HG03064 (cell line): ENCODE data around the gene ZDHHC3.

Source experiments
- ATAC-seq: cut with Tn5 transposase; IDR thresholded peaks from one replicate; pipeline ENCODE4 v1.9.1; 2021; ENCODE audit warnings: low read depth; ENCODE audit not compliant: unreplicated experiment

Gene ZDHHC3

DNA sequence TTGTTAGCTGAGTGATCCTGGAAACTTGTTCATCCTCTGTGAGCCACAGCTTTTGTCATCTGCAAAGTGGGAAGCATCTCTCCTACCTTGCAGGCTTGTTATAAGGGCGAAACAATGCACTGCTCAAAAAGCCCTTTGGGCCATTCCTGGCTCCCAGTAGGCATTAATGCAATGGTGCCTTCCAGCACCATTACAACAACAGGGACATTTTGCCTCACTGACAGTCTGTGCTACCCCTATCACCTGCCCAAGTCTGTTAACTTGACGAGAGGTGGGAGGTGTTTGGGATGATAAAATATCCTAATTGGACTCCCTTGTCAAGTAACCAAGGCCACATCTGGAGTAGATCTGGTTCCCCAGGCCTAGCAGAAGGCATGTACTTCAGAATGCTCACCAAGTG lies 44.2 kb downstream of the ZDHHC3 start:
- ATAC-seq, result no peak

DNA sequence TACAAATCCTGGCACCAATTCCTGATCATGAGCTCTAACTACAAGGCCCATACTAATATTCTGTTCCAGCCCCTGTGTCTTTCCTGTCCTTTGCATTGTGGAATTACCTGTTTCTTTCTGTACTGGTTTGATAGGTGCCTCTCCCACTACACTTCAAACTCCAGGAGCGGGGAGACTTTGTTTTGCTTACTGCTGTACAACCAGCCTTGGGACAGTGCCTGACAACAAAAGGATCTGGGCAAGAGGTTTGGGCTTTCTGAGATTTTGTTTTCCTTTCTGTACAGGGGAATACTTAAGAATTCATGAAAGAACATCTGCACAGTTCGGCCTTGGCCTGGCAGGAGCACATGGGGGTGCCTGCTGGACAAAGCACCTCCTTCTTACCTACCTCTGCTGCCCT lies 45.1 kb downstream of the ZDHHC3 start:
- no peak for ATAC-seq

DNA sequence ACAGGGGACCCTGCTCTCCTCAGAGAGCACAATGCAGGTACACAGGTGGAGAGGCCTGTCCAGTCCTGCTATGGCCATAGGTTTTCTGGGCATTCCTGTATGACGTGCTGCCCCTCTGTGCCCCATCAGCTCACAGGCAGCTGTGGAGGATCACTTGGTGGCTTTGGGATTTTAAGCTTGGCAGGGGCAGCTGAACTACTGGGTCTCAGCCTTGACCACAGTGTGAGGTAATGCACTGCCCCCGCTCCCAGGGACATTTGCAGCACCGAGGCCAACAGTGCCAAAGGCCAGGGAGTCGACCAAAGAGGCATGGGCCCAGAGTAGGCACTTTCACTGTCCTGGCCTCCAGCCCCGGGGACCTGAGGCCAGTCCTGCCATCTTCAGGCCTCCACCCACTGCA lies 46.2 kb downstream of the ZDHHC3 start:
- no peak for ATAC-seq

DNA sequence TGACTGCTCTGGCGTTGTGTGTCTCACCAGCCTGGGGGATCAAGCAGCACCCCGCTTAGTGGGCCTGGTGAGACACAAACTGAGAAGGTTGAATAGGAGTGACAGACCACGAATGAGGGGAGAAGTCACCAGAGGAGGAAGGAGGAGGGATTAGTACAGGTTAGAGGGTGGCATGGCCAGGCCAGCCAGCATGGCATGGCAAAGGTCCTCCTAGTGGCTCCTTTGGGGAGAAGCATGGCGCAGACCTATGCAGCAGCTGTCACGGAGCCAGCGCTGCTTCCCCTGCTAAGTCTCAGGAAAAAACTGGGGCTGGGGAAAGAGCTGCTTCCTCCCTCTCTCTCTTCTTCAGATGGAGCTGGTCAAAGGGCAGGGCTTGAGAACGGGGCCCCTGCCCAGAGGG lies 48.6 kb downstream of the ZDHHC3 start:
- ATAC-seq, result no peak

- no peak for ATAC-seq
Observed at GRCh38 chr3:44926921-44927320, 49.1 kb downstream of the ZDHHC3 start.

DNA sequence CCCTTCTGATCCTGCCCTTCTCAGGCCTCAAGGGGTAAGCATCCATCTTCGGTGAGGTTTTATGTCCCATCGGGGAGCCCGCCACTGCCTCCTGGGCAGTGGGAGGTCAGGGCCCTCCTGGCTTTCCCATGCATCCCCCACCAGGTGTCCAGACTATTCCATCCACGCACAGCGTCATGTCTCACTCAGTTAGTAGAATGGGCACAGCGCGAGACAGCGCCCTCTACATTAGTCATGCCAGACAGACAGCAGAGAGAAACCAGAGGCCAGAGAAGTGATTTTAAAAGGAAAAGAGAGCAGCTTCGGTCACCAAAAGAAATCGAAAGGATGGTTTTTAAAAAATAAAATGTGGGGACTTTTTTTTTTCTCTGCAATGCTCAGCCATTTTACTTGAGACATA lies 49.8 kb downstream of the ZDHHC3 start:
- ATAC-seq, result no peak

GRCh38 chr3:44924457-44925084 lies 51.4 kb downstream of the ZDHHC3 start:
- ATAC-seq, result no peak

DNA sequence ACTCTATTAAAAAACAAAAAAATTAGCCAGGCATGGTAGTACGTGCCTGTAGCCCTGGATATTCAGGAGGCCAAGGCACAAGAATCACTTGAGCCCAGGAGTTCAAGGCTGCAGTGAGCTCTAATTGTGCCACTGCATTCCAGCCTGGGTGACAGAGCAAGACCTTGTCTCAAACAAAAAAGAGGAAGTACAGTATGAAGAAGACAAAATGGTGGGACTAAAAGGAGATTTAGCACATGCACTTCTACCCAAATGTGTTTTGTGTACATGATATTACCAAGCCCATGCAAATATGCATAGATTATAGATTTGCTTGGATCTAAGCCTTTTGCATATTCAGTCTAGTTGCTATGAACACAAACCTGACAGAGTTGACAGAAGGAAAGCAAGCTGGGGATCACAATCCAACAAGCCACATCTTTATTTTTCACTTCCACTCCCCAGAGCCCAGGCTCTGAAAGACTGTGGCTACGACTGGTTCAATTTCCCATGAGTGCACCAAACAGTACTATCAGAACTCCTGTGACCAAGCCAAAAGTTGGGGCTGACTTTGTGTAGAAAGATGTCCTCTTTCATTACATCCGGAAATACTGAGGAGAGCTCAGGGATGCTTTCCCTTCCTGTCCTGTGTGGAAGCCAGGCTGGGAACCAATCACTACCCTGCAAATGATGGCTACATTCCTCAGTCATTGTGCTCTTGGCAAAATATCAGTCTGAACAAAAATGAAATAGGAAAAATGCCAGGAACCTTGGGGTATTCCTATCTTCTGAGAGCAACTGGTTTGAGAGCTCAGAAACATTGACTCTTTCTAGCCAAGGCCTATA lies 52.1 kb downstream of the ZDHHC3 start:
- ATAC-seq, result no peak

GRCh38 chr3:44920081-44920480 lies 55.9 kb downstream of the ZDHHC3 start:
- no peak for ATAC-seq

DNA sequence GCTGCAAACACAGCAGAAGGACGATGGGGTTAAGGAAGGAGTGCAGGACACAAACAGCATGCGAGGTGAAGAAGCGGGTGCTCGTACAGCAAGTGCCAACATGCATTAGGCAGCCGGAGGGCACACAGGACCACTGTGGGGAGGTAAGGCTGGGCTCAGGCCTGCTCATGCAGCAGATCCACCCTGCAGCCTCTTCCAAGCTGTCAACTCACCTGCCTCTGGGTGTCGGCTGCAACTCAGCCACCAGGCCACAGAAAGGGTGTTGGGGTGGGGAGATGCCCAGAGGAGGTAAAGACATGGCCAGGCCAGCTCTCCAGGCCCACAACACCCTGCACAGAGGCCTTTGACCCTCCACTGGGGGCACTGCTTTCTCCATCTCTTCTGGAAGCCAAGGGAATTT lies 57.4 kb downstream of the ZDHHC3 start:
- no peak for ATAC-seq

- ATAC-seq, result no peak
Observed at GRCh38 chr3:44918087-44918486, 57.9 kb downstream of the ZDHHC3 start.

DNA sequence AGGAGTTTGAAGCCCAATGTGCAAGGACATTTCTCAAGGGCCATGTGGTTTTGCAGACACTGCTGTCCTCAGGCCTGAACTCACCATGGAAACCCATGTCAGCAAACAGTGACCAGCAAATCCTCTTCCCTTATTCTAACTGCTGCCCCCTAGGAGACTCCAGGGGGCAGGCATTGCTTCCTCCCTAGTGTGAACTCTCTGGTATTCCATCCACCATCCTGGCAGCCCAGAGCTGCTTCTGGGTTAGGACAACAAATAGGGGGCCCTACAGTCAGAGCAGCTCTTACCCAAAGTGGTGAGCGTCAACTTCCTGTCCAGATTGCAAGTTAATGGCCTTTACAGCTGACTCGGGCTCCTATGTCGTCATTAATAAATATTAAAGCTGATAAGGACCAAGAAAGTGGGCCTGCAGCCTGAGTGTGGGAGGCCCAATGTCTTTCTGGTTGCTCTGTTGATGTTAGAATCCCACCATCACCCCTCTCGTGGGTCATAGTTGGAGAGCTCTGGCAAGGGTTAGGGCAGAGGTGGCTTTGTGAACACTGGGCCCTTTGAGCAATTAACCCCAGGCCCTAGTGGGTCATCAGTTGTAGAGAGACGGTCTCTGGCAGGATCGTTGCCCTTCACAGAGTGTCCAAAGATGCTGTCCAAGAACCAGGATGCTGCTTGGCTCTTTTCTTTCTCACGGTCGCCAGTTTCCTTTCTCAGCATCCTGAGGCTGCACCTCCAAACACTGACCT lies 60.1 kb downstream of the ZDHHC3 start:
- no peak for ATAC-seq

GRCh38 chr3:44914936-44915335 lies 61.0 kb downstream of the ZDHHC3 start:
- ATAC-seq, result no peak

DNA sequence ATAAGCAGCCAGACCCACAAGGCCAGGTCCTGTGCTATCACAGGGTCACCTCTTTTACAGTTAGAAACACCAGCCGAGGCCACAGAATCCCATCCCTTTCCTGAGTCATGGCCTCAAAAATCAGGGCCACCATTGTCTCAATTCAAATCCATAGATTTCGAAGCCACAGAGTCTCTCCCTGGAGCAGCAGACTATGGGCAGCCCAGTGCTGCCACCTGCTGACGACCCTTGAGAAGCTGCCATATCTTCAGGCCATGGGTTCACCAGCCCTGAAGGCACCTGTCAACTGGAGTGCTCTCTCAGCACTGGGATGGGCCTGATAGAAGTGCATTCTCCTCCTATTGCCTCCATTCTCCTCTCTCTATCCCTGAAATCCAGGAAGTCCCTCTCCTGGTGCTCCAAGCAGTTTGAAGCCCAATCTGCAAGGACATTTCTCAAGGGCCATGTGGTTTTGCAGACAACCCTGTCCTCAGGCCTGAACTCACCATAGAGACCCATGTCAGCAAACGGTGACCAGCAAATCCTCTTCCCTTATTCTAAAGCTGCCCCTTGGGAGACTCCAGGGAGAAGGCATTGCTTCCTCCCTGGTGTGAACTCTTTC lies 62.0 kb downstream of the ZDHHC3 start:
- no peak for ATAC-seq

GRCh38 chr3:44910693-44911092 lies 65.3 kb downstream of the ZDHHC3 start:
- no peak for ATAC-seq

DNA sequence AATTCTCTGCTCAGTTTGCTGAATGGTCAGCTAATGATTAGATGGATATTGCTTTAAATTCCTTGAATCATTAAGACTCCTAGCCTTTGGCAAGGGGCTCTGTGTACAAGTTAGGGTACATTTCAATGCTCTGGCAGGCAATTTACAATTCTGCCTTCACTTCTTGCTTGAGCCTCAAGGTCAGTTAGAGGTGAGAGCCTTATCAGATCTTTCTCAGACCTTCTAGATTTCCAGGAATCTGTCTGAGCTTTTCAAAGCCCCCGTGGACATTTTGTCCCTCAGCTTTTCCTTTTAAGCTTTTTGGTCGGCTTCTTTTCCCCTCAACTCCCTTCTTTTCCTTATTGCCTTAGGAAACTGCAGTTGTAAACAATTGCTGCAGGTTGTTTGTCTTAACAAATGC lies 66.9 kb downstream of the ZDHHC3 start:
- ATAC-seq, result no peak

DNA sequence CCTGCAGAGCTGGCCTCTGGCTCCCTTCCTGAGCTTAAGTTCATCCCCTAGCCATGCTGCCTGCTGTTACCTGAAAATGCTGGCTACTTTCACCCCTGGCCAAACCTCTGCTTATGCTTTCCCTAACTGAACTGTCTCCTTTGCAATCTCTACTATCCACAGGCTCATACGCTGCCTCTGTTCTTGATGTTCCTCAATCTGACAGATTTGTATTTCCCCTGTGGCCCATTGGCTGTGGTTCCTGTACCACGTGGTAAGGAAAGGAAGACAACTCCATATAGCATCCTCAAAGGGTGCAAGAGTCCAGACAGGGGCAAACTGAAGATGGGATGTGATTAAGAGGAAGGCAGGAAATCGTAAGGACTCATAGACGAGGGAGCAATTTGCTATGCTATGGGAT lies 68.4 kb downstream of the ZDHHC3 start:
- ATAC-seq, result no peak

GRCh38 chr3:44906997-44907396 lies 69.0 kb downstream of the ZDHHC3 start:
- ATAC-seq, result no peak

DNA sequence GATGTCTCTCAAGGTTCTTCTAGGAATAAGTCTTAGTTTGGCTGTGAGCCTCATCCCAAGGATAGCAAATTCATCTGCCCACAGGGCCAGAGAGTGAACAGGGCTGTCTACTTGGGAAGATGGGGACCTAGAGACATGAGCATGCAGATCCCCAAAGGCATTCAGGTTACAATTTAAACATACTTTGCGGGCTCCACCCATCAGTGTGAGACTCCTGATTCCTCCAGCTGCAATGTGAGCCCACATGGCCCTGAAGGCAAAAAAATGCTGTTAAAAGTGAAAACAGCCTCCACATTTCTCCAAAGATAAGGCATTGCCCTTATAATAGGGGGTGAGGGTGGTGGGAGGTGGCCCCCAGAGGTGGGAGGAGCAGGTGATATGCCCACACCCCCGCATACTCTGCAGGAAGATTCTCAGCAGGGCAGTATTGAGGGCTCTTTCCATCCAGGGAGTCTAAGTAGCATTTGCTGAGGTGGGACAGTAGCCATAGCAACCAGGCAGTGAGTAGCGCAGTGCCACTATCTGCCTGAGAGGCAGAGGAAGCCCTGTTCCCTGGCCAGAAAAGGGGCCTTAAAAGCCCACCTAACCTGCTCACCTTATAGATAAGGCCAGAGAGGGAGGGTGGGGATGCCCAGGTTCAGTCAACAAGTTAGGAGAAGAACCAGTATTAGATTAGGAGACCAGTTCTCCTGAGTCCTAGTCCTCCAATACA lies 70.4 kb downstream of the ZDHHC3 start:
- no peak for ATAC-seq

DNA sequence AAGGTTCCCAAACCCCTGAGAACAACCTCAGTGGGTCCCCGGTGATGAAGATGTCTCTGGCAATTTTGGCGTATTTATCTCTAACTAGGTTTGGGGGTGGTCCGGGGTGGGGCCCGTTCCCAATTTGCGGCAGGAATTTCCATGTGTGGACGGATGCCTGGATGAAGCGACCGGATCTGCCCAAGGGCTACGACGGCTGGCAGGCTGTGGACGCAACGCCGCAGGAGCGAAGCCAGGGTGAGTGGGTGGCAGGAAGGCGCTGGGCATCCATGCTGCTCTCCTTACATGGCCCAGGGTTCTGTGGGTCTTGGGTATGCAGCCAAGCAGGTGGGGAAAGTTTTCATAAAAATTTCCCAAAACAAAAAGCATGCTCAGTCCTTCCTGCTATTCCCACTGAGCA lies 72.2 kb downstream of the ZDHHC3 start:
- no peak for ATAC-seq

GRCh38 chr3:44903314-44903713 lies 72.7 kb downstream of the ZDHHC3 start:
- ATAC-seq, result no peak
